ENCODE results near the gene ACP5.

DNA sequence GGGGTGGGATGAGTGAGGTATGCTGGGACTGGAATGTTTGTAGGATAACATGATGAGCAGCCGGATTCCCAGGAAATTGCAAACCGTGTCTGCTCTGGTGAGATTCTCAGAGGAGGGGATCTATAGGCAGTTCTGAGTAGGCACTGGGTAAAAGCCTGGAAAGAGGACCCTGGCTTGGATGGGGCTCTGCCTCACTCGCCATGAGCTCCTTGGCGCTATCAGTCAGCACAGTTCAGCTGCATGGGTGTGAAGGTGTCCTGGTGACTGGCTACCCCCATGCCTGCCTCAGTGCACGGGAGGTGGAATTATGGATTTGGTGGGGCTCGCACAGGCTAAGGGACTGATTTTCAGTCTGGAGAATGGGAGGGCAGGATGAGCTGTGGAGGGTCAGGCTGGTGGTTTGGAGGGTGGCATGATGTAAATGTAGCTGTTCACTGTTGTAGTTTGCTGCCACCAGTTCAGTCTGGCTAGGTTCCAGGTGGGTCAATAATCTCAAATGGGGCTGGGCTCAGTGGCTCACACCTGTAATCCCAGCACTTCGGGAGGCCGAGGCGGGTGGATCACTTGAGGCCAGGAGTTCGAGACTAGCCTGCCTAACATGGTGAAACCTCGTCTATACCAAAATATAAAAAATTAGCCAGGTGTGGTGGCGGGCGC is 10.7 kb upstream of the ACP5 start:
- TF ChIP-seq, protein P1, sequence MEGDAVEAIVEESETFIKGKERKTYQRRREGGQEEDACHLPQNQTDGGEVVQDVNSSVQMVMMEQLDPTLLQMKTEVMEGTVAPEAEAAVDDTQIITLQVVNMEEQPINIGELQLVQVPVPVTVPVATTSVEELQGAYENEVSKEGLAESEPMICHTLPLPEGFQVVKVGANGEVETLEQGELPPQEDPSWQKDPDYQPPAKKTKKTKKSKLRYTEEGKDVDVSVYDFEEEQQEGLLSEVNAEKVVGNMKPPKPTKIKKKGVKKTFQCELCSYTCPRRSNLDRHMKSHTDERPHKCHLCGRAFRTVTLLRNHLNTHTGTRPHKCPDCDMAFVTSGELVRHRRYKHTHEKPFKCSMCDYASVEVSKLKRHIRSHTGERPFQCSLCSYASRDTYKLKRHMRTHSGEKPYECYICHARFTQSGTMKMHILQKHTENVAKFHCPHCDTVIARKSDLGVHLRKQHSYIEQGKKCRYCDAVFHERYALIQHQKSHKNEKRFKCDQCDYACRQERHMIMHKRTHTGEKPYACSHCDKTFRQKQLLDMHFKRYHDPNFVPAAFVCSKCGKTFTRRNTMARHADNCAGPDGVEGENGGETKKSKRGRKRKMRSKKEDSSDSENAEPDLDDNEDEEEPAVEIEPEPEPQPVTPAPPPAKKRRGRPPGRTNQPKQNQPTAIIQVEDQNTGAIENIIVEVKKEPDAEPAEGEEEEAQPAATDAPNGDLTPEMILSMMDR (conservative IDR thresholded peaks at IDR 0.05) = peak; percentile 60; the same call in 1 of the 2 replicates
- TF ChIP-seq EZH2 (IDR thresholded peaks at IDR 0.05; ENCODE audit: low read depth) = no peak

All from PC-9 (cell line).